SHP77 treated with DMSO at 0.1 percent for 48 hours (cell line): ENCODE results near the gene DDX24.

Experiments used
- DNase-seq: peaks from one replicate; lab custom pipeline; 2025; lab: John Stamatoyannopoulos, UW

The DDX24 gene

GRCh38 chr14:94031161-94031882 lies 49.7 kb downstream of the DDX24 start:
- DNase-seq = no peak

GRCh38 chr14:94030571-94030970 lies 50.4 kb downstream of the DDX24 start:
- DNase-seq = no peak

GRCh38 chr14:94029671-94030203 lies 51.3 kb downstream of the DDX24 start:
- no peak for DNase-seq

- no peak for DNase-seq
Observed at GRCh38 chr14:94029265-94029664, 51.7 kb downstream of the DDX24 start.

- DNase-seq = no peak
Observed at GRCh38 chr14:94028450-94028826, 52.6 kb downstream of the DDX24 start.

- no peak for DNase-seq
Observed at GRCh38 chr14:94027566-94028449, 53.2 kb downstream of the DDX24 start.

GRCh38 chr14:94026889-94027469 lies 54.0 kb downstream of the DDX24 start:
- no peak for DNase-seq

GRCh38 chr14:94026173-94026888 lies 54.7 kb downstream of the DDX24 start, which contains the start of gene OTUB2:
OTUB2 (plus strand) TSS chr14:94026340; CDS start chr14:94026538, 198 bp downstream.
- DNase-seq = peak; percentile 95

GRCh38 chr14:94025720-94026119 lies 55.3 kb downstream of the DDX24 start:
- no peak for DNase-seq

GRCh38 chr14:94024549-94024948 lies 56.5 kb downstream of the DDX24 start:
- DNase-seq = no peak

- no peak for DNase-seq
Observed at GRCh38 chr14:94022532-94023411, 58.2 kb downstream of the DDX24 start.

GRCh38 chr14:94021416-94022157 lies 59.4 kb downstream of the DDX24 start:
- no peak for DNase-seq

- no peak for DNase-seq
Observed at GRCh38 chr14:94021001-94021400, 60.0 kb downstream of the DDX24 start.

- no peak for DNase-seq
Observed at GRCh38 chr14:94020267-94020666, 60.7 kb downstream of the DDX24 start.

GRCh38 chr14:94019329-94019728 lies 61.7 kb downstream of the DDX24 start:
- DNase-seq = no peak

- no peak for DNase-seq
Observed at GRCh38 chr14:94018308-94018707, 62.7 kb downstream of the DDX24 start.

GRCh38 chr14:94016446-94016976 lies 64.5 kb downstream of the DDX24 start:
- DNase-seq = no peak

- no peak for DNase-seq
Observed at GRCh38 chr14:94015223-94015622, 65.8 kb downstream of the DDX24 start.

GRCh38 chr14:94014382-94014781 lies 66.6 kb downstream of the DDX24 start:
- no peak for DNase-seq

GRCh38 chr14:94011795-94012194 lies 69.2 kb downstream of the DDX24 start:
- no peak for DNase-seq
